Measurements from ENCODE around the gene GAS2L2.

DNA sequence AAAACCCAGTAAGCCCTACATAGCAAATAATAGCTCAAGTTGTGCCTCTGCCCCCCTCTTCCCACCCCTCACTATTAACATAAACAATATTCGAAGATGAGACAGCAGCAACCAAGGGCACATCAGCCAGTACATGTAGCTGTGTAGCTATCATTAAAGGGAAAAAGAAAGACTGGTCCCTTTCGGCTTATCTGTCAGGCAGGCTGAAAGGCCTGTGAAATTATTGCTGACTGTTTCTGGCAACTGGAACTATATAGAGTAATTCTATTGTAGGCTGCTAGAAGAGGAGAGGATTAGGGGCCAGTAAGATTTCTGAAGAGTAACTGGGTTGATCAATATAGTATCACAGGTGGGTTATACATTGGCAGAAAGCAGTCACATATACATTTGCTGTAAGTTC lies 58.1 kb downstream of the GAS2L2 start:
- TF ChIP-seq, protein P1, sequence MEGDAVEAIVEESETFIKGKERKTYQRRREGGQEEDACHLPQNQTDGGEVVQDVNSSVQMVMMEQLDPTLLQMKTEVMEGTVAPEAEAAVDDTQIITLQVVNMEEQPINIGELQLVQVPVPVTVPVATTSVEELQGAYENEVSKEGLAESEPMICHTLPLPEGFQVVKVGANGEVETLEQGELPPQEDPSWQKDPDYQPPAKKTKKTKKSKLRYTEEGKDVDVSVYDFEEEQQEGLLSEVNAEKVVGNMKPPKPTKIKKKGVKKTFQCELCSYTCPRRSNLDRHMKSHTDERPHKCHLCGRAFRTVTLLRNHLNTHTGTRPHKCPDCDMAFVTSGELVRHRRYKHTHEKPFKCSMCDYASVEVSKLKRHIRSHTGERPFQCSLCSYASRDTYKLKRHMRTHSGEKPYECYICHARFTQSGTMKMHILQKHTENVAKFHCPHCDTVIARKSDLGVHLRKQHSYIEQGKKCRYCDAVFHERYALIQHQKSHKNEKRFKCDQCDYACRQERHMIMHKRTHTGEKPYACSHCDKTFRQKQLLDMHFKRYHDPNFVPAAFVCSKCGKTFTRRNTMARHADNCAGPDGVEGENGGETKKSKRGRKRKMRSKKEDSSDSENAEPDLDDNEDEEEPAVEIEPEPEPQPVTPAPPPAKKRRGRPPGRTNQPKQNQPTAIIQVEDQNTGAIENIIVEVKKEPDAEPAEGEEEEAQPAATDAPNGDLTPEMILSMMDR (IDR thresholded peaks at IDR 0.05 in 8 of 11, conservative IDR thresholded peaks at IDR 0.05 in 3 of 11), result no peak
- TF ChIP-seq POLR2AphosphoS5 (IDR thresholded peaks at IDR 0.05), result no peak
- TF ChIP-seq POLR2A (IDR thresholded peaks at IDR 0.05), result no peak
